DMS79 (cell line): ENCODE data around the gene SLIT1.
A peak's percentile ranks its signal among the peaks of the same experiment; 100 is the strongest.

Experiments used
- DNase-seq: peaks from one replicate; lab custom pipeline; 2025; lab: John Stamatoyannopoulos, UW

Gene SLIT1

GRCh38 chr10:97080051-97080776 lies 105.5 kb downstream of the SLIT1 start:
- DNase-seq, result no peak

GRCh38 chr10:97079448-97079847 lies 106.3 kb downstream of the SLIT1 start:
- no peak for DNase-seq

- DNase-seq, result no peak
These were observed 106.8 kb downstream of the SLIT1 start for GRCh38 chr10:97078938-97079445.

DNA sequence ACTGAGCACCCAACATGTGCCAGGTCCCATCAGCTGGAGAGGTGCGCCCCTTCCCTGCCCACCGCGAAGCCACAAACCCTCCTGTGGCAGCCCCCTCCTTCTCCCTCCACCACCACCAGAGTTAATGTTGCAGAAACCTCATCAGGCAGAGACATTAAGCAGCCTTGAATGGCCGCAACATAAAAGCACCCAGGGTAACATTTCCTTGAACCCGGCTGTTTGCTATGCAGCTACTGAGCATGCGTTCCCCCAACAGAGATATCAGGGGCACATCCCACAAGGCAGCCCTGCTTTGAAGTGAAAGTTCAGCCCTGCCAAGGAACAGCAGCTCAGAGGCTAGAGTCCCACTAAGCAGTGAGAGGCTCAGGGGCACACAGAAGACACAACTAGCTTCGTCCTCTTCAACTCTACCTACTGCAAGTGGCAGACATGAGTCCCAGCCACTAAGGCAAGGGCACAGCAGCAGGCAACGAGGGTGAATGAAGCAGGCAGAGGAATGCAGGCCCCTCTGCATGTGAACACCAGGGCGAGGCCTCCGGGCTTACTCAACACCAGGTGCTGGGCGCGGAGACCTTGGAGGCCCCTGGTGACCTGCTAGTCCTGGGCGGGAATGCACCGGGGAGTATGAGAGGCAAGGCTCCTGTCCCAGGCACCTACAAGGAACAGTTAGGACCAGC lies 107.4 kb downstream of the SLIT1 start:
- DNase-seq, result no peak

DNA sequence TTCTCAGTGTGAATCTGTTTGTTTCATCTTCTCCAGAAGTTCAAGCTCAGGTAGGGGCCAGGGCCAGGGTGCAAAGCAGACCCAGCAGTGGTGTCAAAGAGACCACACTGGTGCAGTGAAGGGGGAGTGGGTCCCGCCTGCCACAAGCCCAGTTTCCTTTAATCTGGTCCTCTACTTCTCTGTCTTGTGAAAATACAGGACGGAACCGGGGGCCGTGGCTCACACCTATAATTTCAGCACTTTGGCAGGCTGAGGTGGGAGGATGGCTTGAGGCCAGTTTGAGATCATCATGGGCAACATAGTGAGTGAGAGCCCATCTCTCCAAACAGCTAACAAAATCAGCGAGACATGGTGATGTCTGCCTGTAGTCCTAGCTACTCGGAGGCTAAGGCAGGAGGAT lies 109.0 kb downstream of the SLIT1 start:
- DNase-seq, result no peak

- DNase-seq, result peak; percentile 8
These were observed 109.7 kb downstream of the SLIT1 start for GRCh38 chr10:97075961-97076525.

DNA sequence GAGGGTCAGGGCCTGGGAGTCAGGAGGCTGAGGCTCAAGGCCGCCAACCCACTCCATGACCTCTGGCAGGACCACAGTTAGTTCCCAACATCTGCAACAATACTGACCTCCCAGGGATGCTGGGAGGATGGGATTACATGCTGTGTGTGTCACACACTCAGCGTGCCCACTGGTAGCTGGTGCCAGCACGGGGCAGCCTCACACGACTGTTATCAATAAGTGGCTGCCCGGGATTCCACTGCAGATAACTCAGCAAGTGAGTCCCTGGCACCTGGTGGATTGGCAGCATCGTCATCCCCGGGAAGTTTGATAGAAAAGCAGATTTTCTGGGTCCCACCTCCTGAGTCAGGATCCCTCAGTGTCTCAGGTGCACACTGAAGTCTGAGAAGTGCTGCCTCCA lies 110.3 kb downstream of the SLIT1 start:
- DNase-seq, result no peak

DNA sequence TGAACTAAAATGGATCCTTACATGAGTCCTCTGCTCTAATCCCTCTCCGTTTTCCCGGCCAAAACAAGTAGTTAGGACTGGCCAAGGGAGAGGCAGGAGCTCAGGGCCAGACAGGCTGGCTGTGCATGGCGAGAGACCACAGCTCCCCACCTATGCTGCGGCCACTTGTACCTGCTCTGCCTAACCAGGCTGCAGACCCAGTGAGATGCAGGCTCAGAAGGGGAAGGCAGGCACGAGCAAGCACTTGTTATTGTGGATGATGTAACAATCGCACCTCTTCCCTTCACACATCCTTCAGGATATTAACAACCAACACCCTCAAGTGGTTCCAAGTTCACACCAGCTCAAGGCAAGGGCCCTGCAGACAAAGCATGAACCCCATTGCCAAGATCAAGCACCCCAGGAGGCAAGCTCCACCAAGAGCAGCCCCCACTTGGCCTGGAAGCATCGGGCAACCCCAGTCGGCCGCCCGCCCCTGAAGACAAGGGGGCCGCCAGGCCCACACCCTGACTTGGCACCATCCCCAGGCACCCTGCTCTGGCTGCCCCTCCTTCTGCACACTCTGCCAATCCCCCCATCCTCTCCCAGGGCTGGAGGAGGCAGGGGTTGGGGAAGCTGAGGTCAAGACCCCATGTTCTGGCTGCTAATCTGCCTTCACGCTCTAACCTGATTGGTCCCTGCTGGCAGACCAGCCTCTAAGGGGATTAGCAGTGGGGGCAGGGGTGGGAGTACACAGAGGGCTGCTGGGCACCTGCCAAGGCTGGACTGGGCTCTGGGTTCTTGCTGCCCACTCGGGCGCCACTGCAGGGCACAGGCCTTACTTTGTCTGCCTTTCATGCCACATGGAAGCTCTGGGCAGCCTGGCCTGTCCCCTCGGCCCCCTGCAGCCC lies 111.3 kb downstream of the SLIT1 start:
- peak; percentile 11 for DNase-seq

DNA sequence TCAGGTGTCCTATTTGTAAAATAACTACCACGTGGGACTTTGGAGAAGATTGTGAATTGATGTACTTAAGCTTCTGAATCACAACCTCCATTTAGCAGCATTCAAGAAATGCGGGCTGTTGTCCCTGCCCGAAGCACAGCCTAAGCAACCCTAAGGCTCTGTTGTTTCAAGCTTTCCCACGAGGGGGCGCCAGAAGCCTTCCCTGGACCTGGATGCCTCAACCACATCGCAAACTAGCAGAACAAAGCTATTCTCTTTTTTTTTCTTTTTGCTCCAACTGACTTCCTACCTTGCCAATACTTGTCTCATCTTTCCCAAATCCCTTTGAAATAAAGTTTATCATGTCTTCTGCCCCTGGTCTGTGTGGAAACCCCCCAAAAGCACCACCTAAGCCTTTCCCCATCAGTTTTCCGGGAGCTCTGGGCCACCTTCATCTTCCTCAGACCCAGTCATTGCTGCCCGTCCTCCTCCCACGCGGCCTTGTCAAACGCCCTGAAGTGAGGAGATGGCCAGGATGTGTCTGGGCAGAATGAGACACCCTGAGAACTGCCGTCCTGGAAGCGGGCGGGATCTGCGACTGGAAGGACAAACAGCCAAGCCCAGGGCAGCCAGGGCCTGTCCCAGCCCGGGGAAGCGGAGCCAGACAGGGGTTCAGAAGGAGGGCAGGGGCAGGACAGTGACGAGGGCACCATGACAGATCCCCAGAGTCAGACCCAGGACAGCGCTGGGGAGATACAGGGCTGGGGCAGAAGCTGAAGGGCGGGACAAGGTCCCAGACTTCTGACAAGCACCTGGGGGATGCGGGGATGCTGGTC lies 112.7 kb downstream of the SLIT1 start:
- DNase-seq, result no peak

GRCh38 chr10:97071496-97071895 lies 114.3 kb downstream of the SLIT1 start:
- DNase-seq, result no peak

DNA sequence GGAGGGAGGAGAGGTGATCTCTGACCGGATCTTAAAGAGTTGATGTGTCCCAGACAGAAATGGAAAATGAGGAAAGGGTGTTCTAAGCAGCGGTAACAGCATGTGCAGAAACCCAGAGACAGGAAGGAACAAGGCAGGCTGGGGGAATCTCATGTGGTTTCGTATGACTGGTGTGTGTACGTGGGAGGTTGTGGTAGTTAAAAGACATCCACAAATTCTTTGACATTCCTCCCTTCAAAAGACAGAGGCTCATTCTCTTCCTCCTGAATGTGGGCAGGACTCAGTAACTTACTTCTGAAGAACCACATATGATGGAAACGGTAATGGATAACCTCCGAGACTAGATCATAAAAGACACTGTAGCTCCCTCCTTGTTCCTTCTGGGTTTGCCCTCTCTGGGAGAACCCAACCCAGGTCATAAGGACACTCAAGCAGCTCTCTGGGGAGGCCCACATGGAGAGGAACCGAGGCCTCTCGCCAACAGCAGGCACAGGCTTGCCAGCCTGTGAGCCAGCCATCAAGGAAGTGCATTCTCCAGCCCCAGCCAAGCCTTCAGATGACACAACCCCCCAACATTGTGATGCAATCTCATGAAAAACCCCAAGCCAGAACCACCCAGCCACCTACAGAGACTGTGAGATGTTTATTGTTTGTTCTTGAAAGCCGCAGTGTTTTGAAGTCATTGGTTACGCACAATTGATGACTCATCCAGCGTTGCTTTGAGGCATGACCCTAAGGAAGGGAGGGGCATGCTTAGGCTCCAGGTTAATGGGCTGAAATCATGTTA lies 116.0 kb downstream of the SLIT1 start:
- peak; percentile 20 for DNase-seq

DNA sequence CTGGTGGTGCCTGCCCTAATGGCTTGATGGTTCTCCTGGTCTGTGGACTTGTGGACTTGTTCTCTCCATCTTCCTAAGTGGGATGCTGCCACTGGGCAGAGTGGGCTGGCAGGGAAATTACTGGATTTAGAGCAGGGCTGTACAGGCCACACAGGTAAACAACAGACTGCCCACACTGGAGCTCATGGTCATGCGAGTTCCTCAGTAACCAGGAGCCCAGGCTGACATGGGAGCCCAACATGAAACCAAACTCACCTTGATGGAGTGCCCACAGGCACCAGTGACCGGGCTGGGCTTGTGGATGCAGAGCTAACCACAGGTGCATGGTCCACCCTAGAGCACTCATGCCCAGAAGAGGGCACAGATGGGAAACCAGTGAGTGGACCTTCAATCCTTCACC lies 116.7 kb downstream of the SLIT1 start:
- DNase-seq, result no peak

GRCh38 chr10:97067716-97068391 lies 117.9 kb downstream of the SLIT1 start:
- no peak for DNase-seq

- no peak for DNase-seq
These were observed 118.7 kb downstream of the SLIT1 start for GRCh38 chr10:97066877-97067555.

- DNase-seq, result no peak
These were observed 119.8 kb downstream of the SLIT1 start for GRCh38 chr10:97065686-97066660.

DNA sequence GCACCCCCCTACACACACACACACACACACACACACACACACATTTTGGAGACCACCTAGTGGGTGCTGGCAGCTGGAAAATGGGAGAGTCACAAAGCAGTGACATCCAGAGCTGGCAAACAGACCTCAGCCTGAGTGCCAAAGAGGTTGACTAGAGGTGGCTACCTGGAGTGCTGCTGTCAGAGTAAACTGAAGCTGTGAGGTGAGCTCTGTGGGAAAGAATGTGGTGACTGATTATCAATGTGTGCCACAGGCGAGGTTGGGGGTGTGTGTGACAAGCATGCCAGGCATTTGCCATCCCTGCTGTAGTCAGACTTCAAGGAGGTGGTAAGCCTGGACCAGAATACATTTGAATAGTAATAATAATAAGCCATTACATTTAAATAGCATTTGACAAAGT lies 120.6 kb downstream of the SLIT1 start:
- DNase-seq, result no peak

DNA sequence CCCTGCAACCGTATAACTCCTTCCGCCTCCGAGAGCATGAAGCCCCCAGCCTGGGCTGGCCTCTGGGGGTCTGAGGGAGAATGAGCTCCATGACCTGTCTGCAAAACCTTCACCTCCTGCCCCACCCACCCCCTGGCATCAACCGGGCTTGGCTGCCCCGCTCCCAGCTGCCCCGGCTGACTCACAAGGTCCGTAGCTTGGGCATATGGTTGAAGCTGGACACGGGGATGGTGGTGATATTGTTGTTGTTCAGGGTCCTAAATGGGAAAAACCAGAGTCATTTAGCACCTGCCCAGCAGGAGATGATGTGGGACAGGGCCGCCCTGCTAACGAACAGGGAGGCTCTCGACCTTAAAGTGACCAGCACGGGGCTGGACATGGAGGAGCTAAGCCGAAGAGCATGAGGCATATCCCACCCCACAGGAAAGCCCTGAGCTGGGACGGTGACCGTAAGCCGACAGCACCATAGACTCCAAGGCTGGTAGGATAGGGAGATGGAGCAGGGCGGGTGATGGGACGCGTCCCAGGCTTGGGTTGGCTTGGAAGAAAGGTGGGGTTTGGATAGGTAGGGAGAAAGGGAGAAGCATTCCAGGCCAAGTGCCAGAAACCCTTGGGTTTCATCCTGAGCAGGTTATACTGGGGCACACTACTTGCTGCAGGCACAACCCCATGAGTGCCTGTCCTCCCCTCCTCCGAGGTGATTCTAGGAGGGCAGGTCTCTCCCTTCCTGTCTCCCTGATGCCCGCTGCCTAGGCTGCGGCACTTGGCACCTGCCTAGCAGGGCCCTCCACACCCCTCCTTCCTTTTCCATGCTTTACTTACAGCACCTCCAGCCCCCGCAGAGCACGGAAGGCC lies 121.5 kb downstream of the SLIT1 start:
- DNase-seq, result no peak
